IMR-90 (cell line): ENCODE data around the gene ABL2. TPM values are rescaled to one million over a fixed set of nuclear protein-coding genes. Genes with fewer than 3 reads are reported as not detected.

Experiments used
- ATAC-seq: fragments of 200-7000 bp; cut with Tn5 transposase; 2 replicates; pipeline ENCODE4 v1.9.1; 2020; ENCODE audit warnings: low read depth, mild to moderate bottlenecking, moderate library complexity
- BruUV-seq: library from RNA; stranded (reverse); fragments of 400-500 nt; replicated peaks from 2 replicates; lab custom pipeline; 2021; lab: Mats Ljungman, UMichigan
- CTCF ChIA-PET: fragments of 300-600 bp; formaldehyde crosslinking; extraction: SDS; loops from one replicate; lab custom pipeline; 2021; ENCODE audit warnings: antibody characterized with exemption; lab: Yijun Ruan, JAX
- POLR2A ChIA-PET: fragments of 300-600 bp; sonication (Branson Sonifier 250); formaldehyde crosslinking; loops from one replicate; lab custom pipeline; 2022; ENCODE audit warnings: antibody characterized with exemption; ENCODE audit not compliant: unreplicated experiment; lab: Charles Lee
- DNase-seq: peaks from one replicate; pipeline ENCODE4 v3.0.0; 2013
- H2AFZ ChIP-seq: replicated peaks from 2 replicates; pipeline ENCODE3; 2013; ENCODE audit warnings: low read length, mild to moderate bottlenecking; ENCODE audit not compliant: poor library complexity
- H2AK5ac ChIP-seq: 2 replicates; pipeline ENCODE4 v1.6.1; 2013; ENCODE audit warnings: low read depth, low read length, inconsistent platforms
- H2AK9ac ChIP-seq: replicated peaks from 2 replicates; pipeline ENCODE3; 2013; ENCODE audit warnings: mild to moderate bottlenecking, low read depth, low read length, moderate library complexity; ENCODE audit not compliant: poor library complexity
- H2BK120ac ChIP-seq: 2 replicates; pipeline ENCODE4 v1.6.1; 2013; ENCODE audit warnings: low read depth, low read length, inconsistent platforms
- H2BK15ac ChIP-seq: 3 replicates; pipeline ENCODE4 v1.6.1; 2013; ENCODE audit warnings: low read depth, low read length, inconsistent platforms
- H2BK20ac ChIP-seq: 2 replicates; pipeline ENCODE4 v1.6.1; 2013; ENCODE audit warnings: low read depth, mild to moderate bottlenecking, inconsistent platforms, low read length, moderate library complexity
- H2BK5ac ChIP-seq: 2 replicates; pipeline ENCODE4 v1.6.1; 2013; ENCODE audit warnings: mild to moderate bottlenecking, low read depth, low read length, inconsistent platforms; ENCODE audit not compliant: poor library complexity, severe bottlenecking
- H3K14ac ChIP-seq: replicated peaks from 2 replicates; pipeline ENCODE4 v1.6.1; 2013; ENCODE audit warnings: low read depth, low read length, inconsistent platforms
- H3K18ac ChIP-seq: 2 replicates; pipeline ENCODE4 v1.6.1; 2013; ENCODE audit warnings: low read depth, low read length, control low read depth
- H3K23ac ChIP-seq: 2 replicates; pipeline ENCODE4 v1.6.1; 2013; ENCODE audit warnings: low read depth, low read length, inconsistent platforms
- H3K27ac ChIP-seq: 2 replicates; pipeline ENCODE4 v1.5.1; 2013; ENCODE audit warnings: mild to moderate bottlenecking, control low read depth, low read length; ENCODE audit not compliant: insufficient read depth
- H3K27me3 ChIP-seq: 2 replicates; pipeline ENCODE4 v1.6.1; 2013; ENCODE audit warnings: low read length; ENCODE audit not compliant: control insufficient read depth, insufficient read depth
- H3K36me3 ChIP-seq: 2 replicates; pipeline ENCODE4 v1.6.1; 2013; ENCODE audit warnings: low read length, mixed read lengths; ENCODE audit not compliant: control insufficient read depth, insufficient read depth
- H3K4ac ChIP-seq: 2 replicates; pipeline ENCODE4 v1.6.1; 2013; ENCODE audit warnings: low read depth, low read length, inconsistent platforms
- H3K4me1 ChIP-seq: 2 replicates; pipeline ENCODE4 v1.6.1; 2013; ENCODE audit warnings: low read length, mixed read lengths; ENCODE audit not compliant: control insufficient read depth, insufficient read depth
- H3K4me2 ChIP-seq: 2 replicates; pipeline ENCODE4 v1.6.1; 2013; ENCODE audit warnings: low read depth, mild to moderate bottlenecking, control low read depth, low read length, moderate library complexity
- H3K4me3 ChIP-seq: 2 replicates; pipeline ENCODE4 v1.5.1; 2013; ENCODE audit warnings: low read depth, mild to moderate bottlenecking, control low read depth, low read length, moderate library complexity; ENCODE audit not compliant: insufficient read depth
- H3K56ac ChIP-seq: 2 replicates; pipeline ENCODE4 v1.6.1; 2013; ENCODE audit warnings: low read length, inconsistent platforms; ENCODE audit not compliant: insufficient read depth; ENCODE audit errors: extremely low read depth
- H3K79me1 ChIP-seq, 2 experiments: 2 replicates each; pipeline ENCODE4 v1.6.1; 2013; ENCODE audit warnings: low read length in 2 of 2, inconsistent platforms in 1 of 2, low read depth in 1 of 2
- H3K9ac ChIP-seq: 2 replicates; pipeline ENCODE4 v1.6.1; 2013; ENCODE audit warnings: low read depth, low read length, control low read depth
- H3K9me1 ChIP-seq: 2 replicates; pipeline ENCODE4 v1.6.1; 2013; ENCODE audit warnings: low read length, inconsistent platforms; ENCODE audit not compliant: insufficient read depth
- H3K9me3 ChIP-seq: 2 replicates; pipeline ENCODE4 v1.6.1; 2013; ENCODE audit warnings: low read length; ENCODE audit not compliant: control insufficient read depth, insufficient read depth
- H4K20me1 ChIP-seq: 2 replicates; pipeline ENCODE4 v1.6.1; 2013; ENCODE audit warnings: low read length, inconsistent platforms; ENCODE audit not compliant: insufficient read depth
- H4K5ac ChIP-seq: 2 replicates; pipeline ENCODE4 v1.6.1; 2013; ENCODE audit warnings: mild to moderate bottlenecking, low read depth, low read length, control low read depth
- H4K8ac ChIP-seq, 2 experiments: 2 replicates each; pipeline ENCODE4 v1.6.1; 2013; ENCODE audit warnings: low read depth in 2 of 2, low read length in 2 of 2, control low read depth in 1 of 2, inconsistent platforms in 1 of 2
- H4K91ac ChIP-seq: 2 replicates; pipeline ENCODE4 v1.6.1; 2013; ENCODE audit warnings: low read depth, low read length, inconsistent platforms; ENCODE audit not compliant: insufficient read depth
- BHLHE40 ChIP-seq: fragments of 150-350 bp; IDR thresholded peaks from 2 replicates; pipeline ENCODE4 v1.6.1; 2016; ENCODE audit warnings: mild to moderate bottlenecking, low read depth, low read length
- CEBPB ChIP-seq: IDR thresholded peaks from 2 replicates; pipeline ENCODE4 v1.6.1; 2012; ENCODE audit warnings: low read depth, low read length, improper control_type of control experiment
- CHD1 ChIP-seq: IDR thresholded peaks from 2 replicates; pipeline ENCODE4 v1.6.1; 2012; ENCODE audit warnings: low read depth, low read length, improper control_type of control experiment
- FOS ChIP-seq: fragments of 150-350 bp; IDR thresholded peaks from 2 replicates; pipeline ENCODE4 v1.6.1; 2016; ENCODE audit warnings: low read depth, low read length
- MAFK ChIP-seq: IDR thresholded peaks from 2 replicates; pipeline ENCODE4 v1.6.1; 2012; ENCODE audit warnings: low read depth, low read length, improper control_type of control experiment
- MAZ ChIP-seq: IDR thresholded peaks from 2 replicates; pipeline ENCODE4 v1.6.1; 2012; ENCODE audit warnings: low read depth, mild to moderate bottlenecking, low read length, improper control_type of control experiment, moderate library complexity, borderline replicate concordance
- MXI1 ChIP-seq: IDR thresholded peaks from 2 replicates; pipeline ENCODE4 v1.6.1; 2012; ENCODE audit warnings: low read depth, mild to moderate bottlenecking, low read length, moderate library complexity, borderline replicate concordance
- NFE2L2 ChIP-seq: fragments of 150-350 bp; IDR thresholded peaks from 2 replicates; pipeline ENCODE4 v1.6.1; 2016; ENCODE audit warnings: low read depth, mild to moderate bottlenecking, low read length
- POLR2A ChIP-seq: IDR thresholded peaks from 2 replicates; pipeline ENCODE4 v1.6.1; 2012; ENCODE audit warnings: mild to moderate bottlenecking, low read depth, low read length
- RAD21 ChIP-seq: IDR thresholded peaks from 2 replicates; pipeline ENCODE4 v1.6.1; 2012; ENCODE audit warnings: low read length, improper control_type of control experiment
- RCOR1 ChIP-seq: IDR thresholded peaks from 2 replicates; pipeline ENCODE4 v1.6.1; 2012; ENCODE audit warnings: mild to moderate bottlenecking, low read length, improper control_type of control experiment; ENCODE audit not compliant: insufficient replicate concordance
- RFX5 ChIP-seq: IDR thresholded peaks from 2 replicates; pipeline ENCODE4 v1.8.0; 2012; ENCODE audit warnings: low read depth, mild to moderate bottlenecking, low read length, moderate library complexity
- SMC3 ChIP-seq: fragments of 150-350 bp; IDR thresholded peaks from 2 replicates; pipeline ENCODE4 v1.6.1; 2016; ENCODE audit warnings: low read depth, mild to moderate bottlenecking, antibody characterized with exemption, low read length, moderate library complexity
- WGBS, 2 experiments: methylation state at CpG; one replicate each; pipeline versions ENCODE4 v1.1.5 to v1.1.7; 2013; ENCODE audit warnings: missing lambda C conversion rate in 2 of 2; ENCODE audit not compliant: insufficient read length in 1 of 2; ENCODE audit errors: extremely low coverage in 2 of 2; 5-methylcytosine and 5-hydroxymethylcytosine counted together
- dilution Hi-C: fragments of 300-500 bp; cut with HindIII; formaldehyde crosslinking; loops from one replicate; pipeline ENCODE4 v1.14.3; 2018; ENCODE audit warnings: low sequenced_read_pairs; ENCODE audit not compliant: unreplicated experiment
- in situ Hi-C: fragments of 300-500 bp; cut with MboI; formaldehyde crosslinking; loops from 3 replicates; pipeline ENCODE4 v1.14.3; 2019; ENCODE audit warnings: low sequenced_read_pairs, inconsistent platforms, mixed read lengths
- intact Hi-C: fragments of 100-400 bp; cut with micrococcal nuclease; formaldehyde crosslinking; loops from 2 replicates; pipeline ENCODE4 v1.10.0; 2022
- polyA plus RNA-seq, 3 experiments: library from polyadenylated mRNA; depleted of rRNA; stranded (reverse); fragments of >200 nt; gene quantifications; 2 replicates each; pipeline ENCODE4 v1.2.3, GENCODE V29; 2012; ENCODE audit warnings: low replicate concordance in 1 of 3
- total RNA-seq: library from RNA; depleted of rRNA; stranded (reverse); fragments of >200 nt; gene quantifications from 2 replicates; pipeline ENCODE4 v1.2.3, GENCODE V29; 2012
- TF ChIP-seq, protein P1 (sequence below): fragments of 150-350 bp; IDR thresholded peaks from 2 replicates; pipeline ENCODE4 v1.6.1; 2017; ENCODE audit warnings: mild to moderate bottlenecking, antibody characterized with exemption, low read length, low read depth
- TF ChIP-seq, protein P2 (sequence below): conservative IDR thresholded peaks from 2 replicates; pipeline ENCODE4 v1.5.1; 2012; ENCODE audit warnings: mild to moderate bottlenecking, low read depth, low read length, improper control_type of control experiment
- TF ChIP-seq, protein P3 (sequence below): fragments of 150-350 bp; IDR thresholded peaks from 2 replicates; pipeline ENCODE4 v1.6.1; 2016; ENCODE audit warnings: low read depth, mild to moderate bottlenecking, low read length, moderate library complexity, borderline replicate concordance

The ABL2 gene
- total and polyA plus RNA-seq, 2 of the 4 experiments (the other 2 are of a cell fraction), result 9.7 to 110 TPM

DNA sequence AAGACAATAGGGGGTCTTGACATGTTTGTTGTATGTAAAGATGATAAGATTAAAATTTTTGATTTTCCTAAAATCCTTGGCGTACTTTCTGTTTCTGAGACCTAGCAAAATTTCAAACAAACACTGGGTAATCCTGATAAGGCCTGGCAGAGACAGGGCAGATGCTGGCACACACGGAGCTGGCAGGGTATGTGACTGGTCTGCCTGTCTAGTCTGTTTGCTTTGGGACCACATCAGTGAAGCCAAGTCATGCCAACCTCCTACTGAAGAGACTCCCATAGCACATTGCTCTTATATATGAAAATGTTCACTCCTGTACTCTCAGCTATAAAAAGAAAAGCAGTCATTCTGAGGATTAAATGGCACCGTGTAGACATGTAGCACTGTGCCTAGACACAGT is 133.6 kb downstream of the ABL2 start:
- CTCF ChIA-PET, result no interaction called here
- dilution Hi-C loops, result no loop called here
- TF ChIP-seq RFX5, result no peak
- TF ChIP-seq RAD21, result no peak
- no peak for TF ChIP-seq MAFK
- no peak for TF ChIP-seq SMC3
- no peak for TF ChIP-seq POLR2A
- TF ChIP-seq, protein P1, sequence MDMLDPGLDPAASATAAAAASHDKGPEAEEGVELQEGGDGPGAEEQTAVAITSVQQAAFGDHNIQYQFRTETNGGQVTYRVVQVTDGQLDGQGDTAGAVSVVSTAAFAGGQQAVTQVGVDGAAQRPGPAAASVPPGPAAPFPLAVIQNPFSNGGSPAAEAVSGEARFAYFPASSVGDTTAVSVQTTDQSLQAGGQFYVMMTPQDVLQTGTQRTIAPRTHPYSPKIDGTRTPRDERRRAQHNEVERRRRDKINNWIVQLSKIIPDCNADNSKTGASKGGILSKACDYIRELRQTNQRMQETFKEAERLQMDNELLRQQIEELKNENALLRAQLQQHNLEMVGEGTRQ, result no peak
- no peak for TF ChIP-seq FOS
- TF ChIP-seq MAZ, result no peak
- TF ChIP-seq CEBPB, result no peak
- TF ChIP-seq, protein P2, sequence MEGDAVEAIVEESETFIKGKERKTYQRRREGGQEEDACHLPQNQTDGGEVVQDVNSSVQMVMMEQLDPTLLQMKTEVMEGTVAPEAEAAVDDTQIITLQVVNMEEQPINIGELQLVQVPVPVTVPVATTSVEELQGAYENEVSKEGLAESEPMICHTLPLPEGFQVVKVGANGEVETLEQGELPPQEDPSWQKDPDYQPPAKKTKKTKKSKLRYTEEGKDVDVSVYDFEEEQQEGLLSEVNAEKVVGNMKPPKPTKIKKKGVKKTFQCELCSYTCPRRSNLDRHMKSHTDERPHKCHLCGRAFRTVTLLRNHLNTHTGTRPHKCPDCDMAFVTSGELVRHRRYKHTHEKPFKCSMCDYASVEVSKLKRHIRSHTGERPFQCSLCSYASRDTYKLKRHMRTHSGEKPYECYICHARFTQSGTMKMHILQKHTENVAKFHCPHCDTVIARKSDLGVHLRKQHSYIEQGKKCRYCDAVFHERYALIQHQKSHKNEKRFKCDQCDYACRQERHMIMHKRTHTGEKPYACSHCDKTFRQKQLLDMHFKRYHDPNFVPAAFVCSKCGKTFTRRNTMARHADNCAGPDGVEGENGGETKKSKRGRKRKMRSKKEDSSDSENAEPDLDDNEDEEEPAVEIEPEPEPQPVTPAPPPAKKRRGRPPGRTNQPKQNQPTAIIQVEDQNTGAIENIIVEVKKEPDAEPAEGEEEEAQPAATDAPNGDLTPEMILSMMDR, result no peak
- TF ChIP-seq NFE2L2, result no peak
- TF ChIP-seq MXI1, result no peak
- TF ChIP-seq BHLHE40, result no peak
- TF ChIP-seq RCOR1, result no peak
- TF ChIP-seq, protein P3, sequence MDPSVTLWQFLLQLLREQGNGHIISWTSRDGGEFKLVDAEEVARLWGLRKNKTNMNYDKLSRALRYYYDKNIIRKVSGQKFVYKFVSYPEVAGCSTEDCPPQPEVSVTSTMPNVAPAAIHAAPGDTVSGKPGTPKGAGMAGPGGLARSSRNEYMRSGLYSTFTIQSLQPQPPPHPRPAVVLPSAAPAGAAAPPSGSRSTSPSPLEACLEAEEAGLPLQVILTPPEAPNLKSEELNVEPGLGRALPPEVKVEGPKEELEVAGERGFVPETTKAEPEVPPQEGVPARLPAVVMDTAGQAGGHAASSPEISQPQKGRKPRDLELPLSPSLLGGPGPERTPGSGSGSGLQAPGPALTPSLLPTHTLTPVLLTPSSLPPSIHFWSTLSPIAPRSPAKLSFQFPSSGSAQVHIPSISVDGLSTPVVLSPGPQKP, result no peak
- no peak for TF ChIP-seq CHD1

More for the DNA sequence above, 133.6 kb downstream of the ABL2 start:
- no peak overlapping the region for H2AFZ ChIP-seq
- H4K5ac ChIP-seq, result no peak overlapping the region
- no peak overlapping the region for H3K56ac ChIP-seq
- no peak overlapping the region for H3K4ac ChIP-seq
- no peak overlapping the region for H2BK120ac ChIP-seq
- no peak overlapping the region for H3K18ac ChIP-seq
- no peak overlapping the region for H2BK20ac ChIP-seq
- no peak overlapping the region for H2AK5ac ChIP-seq
- no peak overlapping the region for H3K23ac ChIP-seq
- no peak overlapping the region for H3K27ac ChIP-seq
- no peak overlapping the region for H3K4me3 ChIP-seq
- POLR2A ChIA-PET, result no interaction called here
- no peak overlapping the region for H3K4me2 ChIP-seq
- intact Hi-C loops (no loop called here), in situ Hi-C loops (no loop called here)
- H2BK5ac ChIP-seq, result no peak overlapping the region
- H4K20me1 ChIP-seq, result 0 out of 2 replicates have a peak, but pooled peaks cover 5% of the 10 kb centered on the region
- no CpG with 5 or more reads among the region's 3 CpGs for WGBS, 2 experiments
- H3K4me1 ChIP-seq, result peaks cover 10% of the 10 kb centered on the region
- H3K36me3 ChIP-seq, result peaks cover 46% of the 10 kb centered on the region
- no peak overlapping the region for H2BK15ac ChIP-seq
- H2AK9ac ChIP-seq, result no peak overlapping the region
- no peaks in the 10 kb centered on the region for H3K27me3 ChIP-seq
- BruUV-seq, result no TSS peak
- peaks cover 14 to 75% of the 10 kb centered on the region in 2 experiments for H3K79me1 ChIP-seq
- no peak overlapping the region for H4K91ac ChIP-seq
- no peak overlapping the region for H4K8ac ChIP-seq
- no peak overlapping the region for H3K9ac ChIP-seq
- no peak overlapping the region for H3K14ac ChIP-seq
- DNase-seq, result no peak
- peaks cover 18% of the 10 kb centered on the region for H3K9me1 ChIP-seq
- no peak for ATAC-seq
- no peaks in the 10 kb centered on the region for H3K9me3 ChIP-seq
